NT2/D1 (cell line): ENCODE data around the gene CNMD.

ENCODE experiments used
- YY1 ChIP-seq: IDR thresholded peaks from 2 replicates; pipeline ENCODE4 v1.6.1; 2011; ENCODE audit not compliant: insufficient read length, insufficient read depth
- ZNF274 ChIP-seq: IDR thresholded peaks from 2 replicates; pipeline ENCODE4 v1.6.1; 2011; ENCODE audit warnings: mild to moderate bottlenecking, low read depth, low read length

DNA sequence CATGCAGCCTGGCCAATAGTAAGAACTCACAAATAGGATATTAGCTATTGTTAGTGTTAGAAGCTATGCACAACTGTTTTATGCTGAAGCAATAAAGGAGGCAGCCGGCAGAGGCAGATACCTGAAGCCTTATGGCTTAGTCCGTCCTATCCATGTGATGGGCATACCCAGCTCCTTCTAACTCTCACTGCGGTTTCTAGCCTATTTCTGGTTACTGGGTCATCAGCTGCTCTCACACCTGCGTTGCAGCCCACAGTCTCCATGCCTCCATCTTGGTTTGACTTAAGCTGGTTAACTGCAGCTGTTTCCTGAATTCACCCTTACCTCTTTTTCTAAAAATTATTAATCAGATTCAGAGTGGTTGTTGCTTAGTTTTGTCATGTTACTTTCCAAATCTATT, 40.5 kb upstream of the CNMD start:
- TF ChIP-seq YY1 (no peak), ZNF274 (no peak)
